NCI-H748 (cell line): ENCODE results near the gene MAG.
"Not testable (repeated sequence)": the region's sequence is repeated elsewhere in the genome, so short reads cannot be mapped to it uniquely, and the experiment has no call there.

Experiments used
- DNase-seq: peaks from one replicate; lab custom pipeline; 2025; ENCODE audit not compliant: unreplicated experiment; lab: John Stamatoyannopoulos, UW

Gene MAG

GRCh38 chr19:35279374-35279773, 12.6 kb upstream of the MAG start:
- DNase-seq = no peak

GRCh38 chr19:35279985-35280821, 11.8 kb upstream of the MAG start:
- no peak for DNase-seq

- no peak for DNase-seq
Measured at GRCh38 chr19:35281303-35281702, 10.7 kb upstream of the MAG start.

GRCh38 chr19:35284153-35285094, 7.5 kb upstream of the MAG start:
- no peak for DNase-seq

- no peak for DNase-seq
Measured at GRCh38 chr19:35285095-35285449, 6.9 kb upstream of the MAG start.

GRCh38 chr19:35285465-35285864, 6.5 kb upstream of the MAG start:
- DNase-seq = not testable (repeated sequence)

- DNase-seq = not testable (repeated sequence)
Measured at GRCh38 chr19:35286101-35286500, 5.9 kb upstream of the MAG start.

GRCh38 chr19:35287713-35288112, 4.2 kb upstream of the MAG start:
- DNase-seq = no peak

GRCh38 chr19:35288331-35288730, 3.6 kb upstream of the MAG start:
- no peak for DNase-seq

- DNase-seq = no peak
Measured at GRCh38 chr19:35288906-35289305, 3.1 kb upstream of the MAG start.

- no peak for DNase-seq
Measured at GRCh38 chr19:35290381-35291127, 1.4 kb upstream of the MAG start.

GRCh38 chr19:35291259-35291658, 702 bp upstream of the MAG start:
- DNase-seq = no peak

GRCh38 chr19:35292421-35293362, 731 bp downstream of the MAG start:
- peak; percentile 34 for DNase-seq

GRCh38 chr19:35293363-35293739, 1.4 kb downstream of the MAG start:
- DNase-seq = no peak

- DNase-seq = no peak
Measured at GRCh38 chr19:35293808-35294207, 1.8 kb downstream of the MAG start.

- DNase-seq = peak; percentile 36
Measured at GRCh38 chr19:35294328-35294727, 2.4 kb downstream of the MAG start.

GRCh38 chr19:35294859-35295791, 3.2 kb downstream of the MAG start:
- no peak for DNase-seq

- no peak for DNase-seq
Measured at GRCh38 chr19:35295792-35296462, 4.0 kb downstream of the MAG start.
